KOPT-K1 (cell line): ENCODE results near the gene MAP6.
"Not testable (repeated sequence)": the region's sequence is repeated elsewhere in the genome, so short reads cannot be mapped to it uniquely, and the experiment has no call there.

Source experiments
- H3K27ac ChIP-seq: fragments of 200-600 bp; sonication (generic); 2 replicates; pipeline ENCODE4 v1.5.1; 2016; ENCODE audit warnings: antibody characterized with exemption, mild to moderate bottlenecking, low read depth, low read length; ENCODE audit not compliant: poor library complexity, severe bottlenecking
- H3K36me3 ChIP-seq: fragments of 200-600 bp; sonication (generic); 2 replicates; pipeline ENCODE4 v1.5.1; 2017; ENCODE audit warnings: antibody characterized with exemption, mild to moderate bottlenecking, low read length, moderate library complexity; ENCODE audit not compliant: insufficient read depth
- H3K9me3 ChIP-seq: fragments of 200-600 bp; sonication (generic); 2 replicates; pipeline ENCODE4 v1.5.1; 2017; ENCODE audit warnings: antibody characterized with exemption, low read length, mild to moderate bottlenecking; ENCODE audit not compliant: insufficient read depth, poor library complexity, severe bottlenecking

The MAP6 gene

GRCh38 chr11:75668451-75669297, at the start of gene MAP6:
MAP6 (minus strand) TSS chr11:75669038; CDS start chr11:75668369, 669 bp downstream.
- Histone ChIP-seq H3K9me3 (peaks cover 7% of the 10 kb centered on the region), H3K36me3 (no peaks in the 10 kb centered on the region), H3K27ac (no peak within 1 kb of the TSS)

- Histone ChIP-seq H3K9me3 (no peaks in the 10 kb centered on the region), H3K27ac (no peak within 1 kb of the TSS)
Observed at GRCh38 chr11:75717608-75718418, 49.0 kb upstream of the MAP6 start, which contains the start of gene MOGAT2. MOGAT2 (plus strand) TSS chr11:75717838; CDS start chr11:75717889, 51 bp downstream.

GRCh38 chr11:75716659-75717058, 47.8 kb upstream of the MAP6 start:
- Histone ChIP-seq H3K27ac (no peak overlapping the region), H3K36me3 (no peaks in the 10 kb centered on the region), H3K9me3 (no peaks in the 10 kb centered on the region)

More at GRCh38 chr11:75717608-75718418, 49.0 kb upstream of the MAP6 start, which contains the start of gene MOGAT2:
- H3K36me3 ChIP-seq, result no peaks in the 10 kb centered on the region

GRCh38 chr11:75715688-75716087, 46.9 kb upstream of the MAP6 start:
- no peaks in the 10 kb centered on the region for H3K36me3 ChIP-seq
- H3K9me3 ChIP-seq, result no peaks in the 10 kb centered on the region
- H3K27ac ChIP-seq, result no peak overlapping the region

GRCh38 chr11:75714211-75714610, 45.4 kb upstream of the MAP6 start:
- no peaks in the 10 kb centered on the region for H3K36me3 ChIP-seq

GRCh38 chr11:75706260-75706729, 37.5 kb upstream of the MAP6 start:
- no peak overlapping the region for H3K27ac ChIP-seq
- H3K36me3 ChIP-seq, result no peaks in the 10 kb centered on the region
- H3K9me3 ChIP-seq, result no peaks in the 10 kb centered on the region

More at GRCh38 chr11:75714211-75714610, 45.4 kb upstream of the MAP6 start:
- no peaks in the 10 kb centered on the region for H3K9me3 ChIP-seq
- no peak overlapping the region for H3K27ac ChIP-seq

GRCh38 chr11:75705541-75705940, 36.7 kb upstream of the MAP6 start:
- no peak overlapping the region for H3K27ac ChIP-seq

GRCh38 chr11:75703695-75704237, 34.9 kb upstream of the MAP6 start:
- Histone ChIP-seq H3K36me3 (no peaks in the 10 kb centered on the region), H3K27ac (no peak overlapping the region), H3K9me3 (no peaks in the 10 kb centered on the region)

More at GRCh38 chr11:75705541-75705940, 36.7 kb upstream of the MAP6 start:
- Histone ChIP-seq H3K9me3 (no peaks in the 10 kb centered on the region), H3K36me3 (no peaks in the 10 kb centered on the region)

- no peak overlapping the region for H3K27ac ChIP-seq
- H3K36me3 ChIP-seq, result no peaks in the 10 kb centered on the region
- H3K9me3 ChIP-seq, result no peaks in the 10 kb centered on the region
Observed at GRCh38 chr11:75700940-75701339, 32.1 kb upstream of the MAP6 start.

GRCh38 chr11:75697906-75698581, 29.2 kb upstream of the MAP6 start:
- Histone ChIP-seq H3K36me3 (no peaks in the 10 kb centered on the region), H3K27ac (no peak overlapping the region), H3K9me3 (no peaks in the 10 kb centered on the region)

GRCh38 chr11:75691804-75692203, 23.0 kb upstream of the MAP6 start:
- H3K9me3 ChIP-seq, result no peaks in the 10 kb centered on the region
- H3K27ac ChIP-seq, result no peak overlapping the region
- H3K36me3 ChIP-seq, result no peaks in the 10 kb centered on the region

- Histone ChIP-seq H3K27ac (no peak overlapping the region), H3K36me3 (no peaks in the 10 kb centered on the region), H3K9me3 (peaks cover 5% of the 10 kb centered on the region)
Observed at GRCh38 chr11:75689863-75690609, 21.2 kb upstream of the MAP6 start.

GRCh38 chr11:75683856-75684255, 15.0 kb upstream of the MAP6 start:
- H3K9me3 ChIP-seq, result peaks cover 12% of the 10 kb centered on the region
- not testable (repeated sequence) for H3K27ac ChIP-seq, H3K36me3 ChIP-seq

- no peaks in the 10 kb centered on the region for H3K36me3 ChIP-seq
- H3K9me3 ChIP-seq, result peaks cover 2% of the 10 kb centered on the region
- H3K27ac ChIP-seq, result no peak overlapping the region
Observed at GRCh38 chr11:75679566-75679965, 10.7 kb upstream of the MAP6 start.
